Measurements from ENCODE around the gene LATS2. TPM values are rescaled to one million over a fixed set of nuclear protein-coding genes. Genes with fewer than 3 reads are reported as not detected.

The LATS2 gene
- total RNA-seq, 1 donor: 15.0 TPM

DNA sequence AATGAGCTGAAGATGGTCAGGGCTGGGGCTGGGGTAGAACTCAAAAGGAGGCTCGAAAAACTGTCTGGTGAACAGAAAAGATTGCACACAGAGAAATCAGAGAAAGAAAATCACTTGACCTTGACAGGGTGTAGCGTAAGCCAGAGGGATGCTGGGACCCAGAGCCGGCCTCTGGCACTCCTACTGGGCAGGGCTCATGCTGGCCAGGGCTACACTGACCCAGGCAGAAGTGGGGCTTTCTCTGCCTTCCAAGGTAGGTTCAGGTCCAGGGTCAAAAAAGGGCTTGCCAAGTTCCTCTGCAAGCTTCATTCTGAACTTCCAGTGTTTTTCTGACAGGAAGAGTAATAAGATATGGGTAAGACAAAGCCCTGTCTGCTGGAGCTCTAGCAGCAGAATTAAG lies 56.2 kb downstream of the LATS2 start:
- no peaks in the 10 kb centered on the region for H3K4me1 ChIP-seq (ENCODE audit: insufficient read depth, low read length)
- H3K27me3 ChIP-seq (ENCODE audit: insufficient read depth, low read length): no peaks in the 10 kb centered on the region
- no peaks in the 10 kb centered on the region for H3K9me3 ChIP-seq (ENCODE audit: low read depth, low read length)
- no peak overlapping the region for H3K4me3 ChIP-seq (ENCODE audit: low read length)

DNA sequence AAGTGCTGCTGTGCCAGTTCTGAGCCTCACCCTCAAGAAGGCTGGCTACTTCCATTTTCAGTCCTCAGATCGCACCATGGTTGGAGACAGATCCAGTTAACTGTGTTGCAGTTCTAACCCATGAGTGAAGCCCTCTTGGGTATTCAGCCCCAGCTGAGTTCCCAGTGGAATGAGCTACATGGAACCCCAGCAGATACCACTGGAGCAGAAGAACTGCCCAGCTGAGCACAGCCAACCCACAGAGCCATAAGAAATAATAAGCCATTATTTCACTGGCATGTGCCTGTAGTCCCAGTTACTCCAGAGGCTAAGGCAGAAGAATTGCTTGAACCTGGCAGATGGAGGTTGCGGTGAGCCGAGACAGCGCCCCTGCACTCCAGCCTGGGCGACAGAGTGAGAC lies 59.9 kb downstream of the LATS2 start:
- H3K27me3 ChIP-seq (ENCODE audit: insufficient read depth, low read length): no peaks in the 10 kb centered on the region
- no peaks in the 10 kb centered on the region for H3K4me1 ChIP-seq (ENCODE audit: insufficient read depth, low read length)
- no peak overlapping the region for H3K4me3 ChIP-seq (ENCODE audit: low read length)
- H3K9me3 ChIP-seq (ENCODE audit: low read depth, low read length): no peaks in the 10 kb centered on the region

DNA sequence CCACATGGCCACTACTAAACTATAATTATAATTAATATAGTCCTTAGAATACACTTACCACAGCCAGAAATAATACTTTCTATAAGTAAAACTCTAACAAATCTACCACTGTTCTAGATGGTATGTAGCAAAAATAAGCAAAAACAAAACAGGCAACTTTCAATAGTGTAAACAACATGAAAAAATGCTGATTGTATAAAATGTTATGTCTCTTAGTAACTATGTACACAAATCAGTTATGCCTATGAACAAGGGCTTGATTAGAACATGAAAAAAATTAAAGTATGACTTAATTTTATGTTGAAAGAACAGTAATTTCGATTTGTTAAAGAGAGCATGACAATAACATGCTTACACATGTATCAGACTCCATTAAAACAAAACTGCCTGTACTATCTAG lies 60.7 kb downstream of the LATS2 start:
- Histone ChIP-seq H3K4me3 (ENCODE audit: low read length) (no peak overlapping the region), H3K9me3 (ENCODE audit: low read depth, low read length) (no peaks in the 10 kb centered on the region), H3K4me1 (ENCODE audit: insufficient read depth, low read length) (no peaks in the 10 kb centered on the region), H3K27me3 (ENCODE audit: insufficient read depth, low read length) (no peaks in the 10 kb centered on the region)

DNA sequence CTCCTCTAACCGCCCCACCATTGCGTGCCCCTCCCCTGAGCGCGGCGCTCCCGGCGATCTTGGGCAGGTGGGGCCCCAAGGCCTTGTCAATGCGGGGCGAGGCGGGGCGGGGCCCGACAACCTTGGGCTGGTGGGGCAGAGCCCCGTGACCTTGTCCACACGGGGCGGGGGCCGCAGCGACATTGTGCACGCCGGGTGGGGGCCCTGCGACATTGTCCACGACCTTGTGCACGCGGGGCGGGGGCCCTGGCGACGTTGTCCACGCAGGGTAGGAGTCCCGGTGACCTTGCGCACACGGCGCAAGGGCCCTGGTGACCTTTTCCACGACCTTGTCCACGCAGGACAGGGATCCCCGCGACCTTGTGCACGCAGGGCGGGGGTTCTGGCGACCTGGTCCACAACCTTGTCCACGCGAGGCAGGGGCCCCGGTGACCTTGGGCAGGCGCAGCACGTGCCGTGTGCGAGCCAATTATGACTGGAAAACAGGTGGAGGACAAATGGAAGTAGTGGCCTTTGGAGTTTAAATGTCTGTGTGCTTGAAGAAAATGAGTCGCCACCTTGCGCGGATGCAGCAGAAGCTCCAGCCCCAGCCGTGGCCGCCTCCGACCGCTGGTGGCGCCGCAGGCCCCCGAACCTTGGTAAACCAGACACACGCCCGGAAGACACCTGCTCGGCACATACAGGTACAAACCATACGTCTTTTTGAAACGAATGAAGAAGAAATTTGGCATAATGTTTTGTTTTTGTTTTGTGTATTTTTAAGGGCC lies 62.6 kb downstream of the LATS2 start:
- Histone ChIP-seq H3K27me3 (ENCODE audit: insufficient read depth, low read length) (no peaks in the 10 kb centered on the region), H3K4me1 (ENCODE audit: insufficient read depth, low read length) (peaks cover 7% of the 10 kb centered on the region), H3K4me3 (ENCODE audit: low read length) (no peak overlapping the region), H3K9me3 (ENCODE audit: low read depth, low read length) (no peaks in the 10 kb centered on the region)

DNA sequence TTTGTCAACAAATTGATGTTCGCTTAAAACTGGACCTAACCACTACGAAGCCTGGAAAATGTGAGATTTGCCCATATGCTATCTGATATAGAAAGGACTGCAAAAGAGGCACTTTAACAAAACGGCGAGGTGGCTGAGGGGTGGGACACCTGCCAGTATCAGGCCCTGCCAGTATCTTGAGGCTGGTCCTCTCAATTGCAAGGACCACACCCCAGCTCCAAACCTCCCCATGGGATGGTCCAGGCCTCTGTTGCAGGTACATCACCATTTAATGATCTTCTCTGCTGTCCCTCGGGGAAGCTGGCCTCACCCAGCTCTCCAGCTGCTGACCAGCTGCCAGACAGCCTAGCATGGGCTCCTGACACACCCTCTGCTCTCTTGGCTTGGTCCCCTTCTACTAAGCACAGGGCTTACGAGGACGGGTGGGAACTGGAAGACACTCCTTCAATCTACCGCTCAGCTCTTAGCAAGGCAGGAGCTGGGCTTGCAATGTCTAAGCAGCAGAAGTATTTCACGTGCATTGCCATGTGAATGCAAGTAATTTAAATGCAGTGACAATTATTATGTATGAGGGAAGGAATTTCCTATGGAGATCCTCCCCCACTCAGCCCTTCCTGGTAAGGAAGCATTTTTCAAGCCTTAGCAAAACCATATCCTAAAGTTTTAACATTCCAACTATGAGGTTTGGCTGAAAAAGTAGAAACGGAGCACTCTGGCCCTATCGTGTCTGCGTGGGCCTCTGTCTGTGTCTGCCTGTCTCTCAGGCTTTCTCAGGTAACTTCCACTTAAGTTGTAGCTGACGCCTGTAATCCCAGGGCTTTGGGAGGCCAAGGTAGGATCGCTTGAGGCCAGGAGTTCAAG lies 63.9 kb downstream of the LATS2 start:
- no peaks in the 10 kb centered on the region for H3K27me3 ChIP-seq (ENCODE audit: insufficient read depth, low read length)
- no peaks in the 10 kb centered on the region for H3K9me3 ChIP-seq (ENCODE audit: low read depth, low read length)
- peaks cover 12% of the 10 kb centered on the region for H3K4me1 ChIP-seq (ENCODE audit: insufficient read depth, low read length)
- no peak overlapping the region for H3K4me3 ChIP-seq (ENCODE audit: low read length)

DNA sequence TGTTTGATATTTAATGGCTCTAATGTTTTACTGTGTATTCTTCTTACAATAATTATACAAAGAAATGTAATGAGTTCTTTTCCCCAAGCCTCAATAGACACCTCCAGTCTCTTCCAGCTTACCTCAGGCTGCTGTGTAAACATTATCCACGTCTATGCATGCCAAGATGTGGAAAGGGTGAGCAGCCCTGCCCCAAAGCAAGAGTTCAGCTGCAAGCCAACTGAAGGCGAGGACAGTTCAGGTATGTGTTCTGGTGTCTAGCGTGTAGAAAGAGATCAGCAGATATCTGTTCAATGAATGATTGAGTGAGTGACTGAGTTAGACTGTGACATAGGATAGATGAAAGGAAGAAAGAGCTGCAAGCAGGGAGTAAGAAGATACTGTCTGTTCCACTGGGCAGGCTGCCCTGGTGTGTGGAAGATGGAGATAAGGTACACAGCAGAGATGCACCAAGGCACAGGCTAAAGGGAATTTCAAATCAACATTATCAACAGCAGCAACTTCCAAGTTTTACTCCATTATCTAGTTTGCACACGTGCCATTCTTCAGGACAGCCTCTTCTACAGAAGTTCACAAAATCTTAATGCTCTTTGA lies 66.0 kb downstream of the LATS2 start:
- H3K4me3 ChIP-seq (ENCODE audit: low read length): no peak overlapping the region

DNA sequence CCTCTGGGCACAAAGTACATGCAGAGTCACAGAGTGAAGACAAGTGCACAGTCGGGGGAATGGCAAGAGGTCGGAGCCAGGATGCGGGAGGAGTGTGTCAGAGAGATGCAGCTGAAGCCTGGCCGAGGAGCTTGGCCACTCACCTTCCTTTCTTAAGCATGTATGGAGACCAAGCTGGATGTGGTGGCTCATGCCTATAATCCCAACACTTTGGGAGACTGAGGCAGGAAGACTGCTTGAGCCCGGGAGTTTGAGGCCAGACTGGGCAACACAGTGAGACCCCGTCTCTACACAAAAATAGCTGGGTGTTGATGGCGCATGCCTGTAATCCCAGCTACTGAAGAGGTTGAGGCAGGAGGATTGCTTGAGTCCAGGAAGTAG lies 67.0 kb downstream of the LATS2 start:
- H3K4me1 ChIP-seq (ENCODE audit: insufficient read depth, low read length): peaks cover 12% of the 10 kb centered on the region
- H3K4me3 ChIP-seq (ENCODE audit: low read length): no peak overlapping the region
- no peaks in the 10 kb centered on the region for H3K27me3 ChIP-seq (ENCODE audit: insufficient read depth, low read length)
- no peaks in the 10 kb centered on the region for H3K9me3 ChIP-seq (ENCODE audit: low read depth, low read length)

More for the DNA sequence above, 66.0 kb downstream of the LATS2 start:
- H3K9me3 ChIP-seq (ENCODE audit: low read depth, low read length): no peaks in the 10 kb centered on the region
- no peaks in the 10 kb centered on the region for H3K27me3 ChIP-seq (ENCODE audit: insufficient read depth, low read length)
- H3K4me1 ChIP-seq (ENCODE audit: insufficient read depth, low read length): peaks cover 12% of the 10 kb centered on the region

DNA sequence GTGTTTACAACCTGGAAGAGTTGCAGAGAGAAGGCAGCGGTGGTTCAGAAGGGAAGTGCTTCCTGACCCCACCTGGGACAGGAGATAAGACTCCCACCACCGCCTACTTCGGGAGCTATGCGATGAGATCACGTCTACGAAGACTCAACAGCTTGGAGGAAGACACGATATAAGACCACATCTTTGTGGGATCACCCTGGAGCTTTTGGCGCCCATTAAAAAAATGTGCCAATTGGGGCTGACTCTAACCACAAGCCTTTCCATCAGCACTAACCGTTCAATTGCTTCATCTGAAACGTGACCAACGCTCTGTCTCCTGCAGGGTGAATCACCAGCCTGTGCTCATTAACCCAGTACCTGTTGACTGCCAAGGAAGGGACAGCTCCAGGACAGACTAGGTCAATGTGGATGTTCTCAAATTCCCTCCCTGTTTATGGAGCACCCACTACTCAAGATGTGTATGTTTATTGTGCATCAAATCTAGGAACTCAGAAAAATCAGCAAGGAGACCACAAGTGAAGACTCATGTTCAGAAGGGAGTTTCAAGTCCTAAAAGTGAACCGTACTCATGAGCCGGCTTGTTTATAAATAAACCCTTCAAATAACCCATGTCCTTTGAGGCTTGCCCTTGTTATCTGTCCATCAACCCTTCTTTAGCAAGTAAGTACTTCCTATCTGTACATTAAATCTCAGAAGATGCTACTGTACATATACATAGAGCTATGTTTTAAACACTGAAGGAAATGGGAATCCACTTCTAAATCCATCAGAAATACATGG lies 67.5 kb downstream of the LATS2 start:
- H3K4me1 ChIP-seq (ENCODE audit: insufficient read depth, low read length): peaks cover 12% of the 10 kb centered on the region
- H3K9me3 ChIP-seq (ENCODE audit: low read depth, low read length): no peaks in the 10 kb centered on the region
- no peaks in the 10 kb centered on the region for H3K27me3 ChIP-seq (ENCODE audit: insufficient read depth, low read length)
- no peak overlapping the region for H3K4me3 ChIP-seq (ENCODE audit: low read length)

DNA sequence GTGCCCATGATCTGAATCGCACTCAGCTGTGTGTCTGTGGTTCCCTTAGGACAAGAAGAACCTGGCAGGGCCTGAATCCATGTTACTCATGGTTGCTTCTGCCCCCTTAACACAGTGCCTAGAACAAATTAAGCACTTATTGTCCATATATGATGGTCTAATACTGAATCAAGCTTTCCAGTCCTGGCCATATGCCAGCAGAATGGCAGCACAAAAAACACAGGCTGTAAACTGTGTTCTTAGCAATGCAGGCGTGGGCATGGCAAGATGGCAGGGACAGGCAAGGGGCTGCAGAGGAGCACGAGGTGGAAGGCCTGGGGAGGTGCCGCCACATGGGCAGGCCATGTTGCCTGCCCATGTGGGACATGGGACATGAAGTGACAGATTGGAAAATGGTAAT lies 68.2 kb downstream of the LATS2 start:
- Histone ChIP-seq H3K4me1 (ENCODE audit: insufficient read depth, low read length) (peaks cover 12% of the 10 kb centered on the region), H3K27me3 (ENCODE audit: insufficient read depth, low read length) (no peaks in the 10 kb centered on the region), H3K9me3 (ENCODE audit: low read depth, low read length) (no peaks in the 10 kb centered on the region), H3K4me3 (ENCODE audit: low read length) (no peak overlapping the region)

DNA sequence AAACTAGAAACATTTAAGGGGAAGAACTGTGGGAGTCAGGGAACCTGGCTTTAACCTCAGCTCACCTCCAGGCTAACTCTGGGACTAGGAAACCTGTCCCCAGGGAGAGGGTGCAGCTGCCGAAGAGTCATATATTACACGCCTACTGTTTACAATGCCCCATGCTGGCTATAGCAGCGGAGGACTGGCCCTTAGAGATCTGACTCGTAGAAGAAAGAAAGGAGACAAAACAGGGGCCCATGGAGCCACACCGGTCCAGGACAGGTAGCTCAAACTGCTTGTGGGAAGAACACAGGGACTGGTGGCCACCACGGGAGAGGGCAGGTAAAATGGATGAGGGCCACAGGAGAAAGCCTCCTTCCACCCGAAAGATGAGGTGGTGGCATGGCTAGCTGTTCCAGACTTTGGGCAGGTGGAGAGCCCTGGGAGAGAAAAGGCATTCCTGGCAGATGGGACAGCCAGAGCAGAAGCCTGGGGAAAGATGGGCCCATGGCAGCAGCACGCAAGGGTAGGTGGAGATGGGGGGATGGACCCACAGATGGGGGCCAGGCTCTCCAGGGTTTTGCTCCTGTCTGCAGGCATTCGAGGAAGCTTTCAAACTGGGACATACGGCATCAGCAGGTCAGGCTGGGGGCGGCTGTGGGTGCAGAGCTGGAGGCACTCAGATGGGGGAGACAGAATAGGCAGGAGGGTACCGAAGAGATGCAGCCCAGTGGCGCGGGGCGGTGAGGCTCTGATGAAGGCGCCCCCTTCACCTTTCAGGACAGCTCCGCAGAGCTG lies 69.5 kb downstream of the LATS2 start:
- Histone ChIP-seq H3K4me1 (ENCODE audit: insufficient read depth, low read length) (peaks cover 12% of the 10 kb centered on the region), H3K4me3 (ENCODE audit: low read length) (no peak overlapping the region), H3K9me3 (ENCODE audit: low read depth, low read length) (no peaks in the 10 kb centered on the region), H3K27me3 (ENCODE audit: insufficient read depth, low read length) (no peaks in the 10 kb centered on the region)

DNA sequence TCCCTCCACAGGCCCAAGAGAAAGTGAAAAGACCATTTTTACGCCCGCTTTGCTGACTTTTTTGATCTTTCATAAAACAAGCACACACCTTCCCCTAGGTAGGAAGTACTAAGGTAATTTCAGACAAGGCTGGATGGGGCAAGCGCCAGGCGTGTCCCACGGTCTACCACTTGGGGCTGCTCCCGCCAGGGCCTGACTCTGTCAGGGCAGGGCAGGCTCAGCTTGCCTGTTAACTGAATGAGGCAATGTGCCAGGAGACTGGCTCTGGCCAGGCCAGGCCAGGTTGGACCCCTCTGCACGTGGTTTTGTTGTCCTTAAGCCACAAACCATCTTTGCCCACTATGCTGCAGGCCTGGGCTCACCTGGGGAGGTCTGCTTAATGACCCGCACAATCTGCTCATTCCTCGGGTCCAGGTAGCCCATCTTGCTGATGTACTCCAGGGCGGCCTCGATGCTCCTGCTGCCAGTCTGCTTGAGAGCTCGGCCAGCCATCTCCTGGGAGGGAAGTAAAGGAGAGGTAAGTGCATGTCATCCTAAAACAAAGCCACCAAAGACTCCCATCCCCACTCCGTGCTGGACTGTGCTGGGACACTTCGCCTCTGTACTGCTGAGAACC lies 70.4 kb downstream of the LATS2 start:
- H3K4me3 ChIP-seq (ENCODE audit: low read length): no peak overlapping the region
- peaks cover 12% of the 10 kb centered on the region for H3K4me1 ChIP-seq (ENCODE audit: insufficient read depth, low read length)
- H3K9me3 ChIP-seq (ENCODE audit: low read depth, low read length): no peaks in the 10 kb centered on the region
- no peaks in the 10 kb centered on the region for H3K27me3 ChIP-seq (ENCODE audit: insufficient read depth, low read length)

DNA sequence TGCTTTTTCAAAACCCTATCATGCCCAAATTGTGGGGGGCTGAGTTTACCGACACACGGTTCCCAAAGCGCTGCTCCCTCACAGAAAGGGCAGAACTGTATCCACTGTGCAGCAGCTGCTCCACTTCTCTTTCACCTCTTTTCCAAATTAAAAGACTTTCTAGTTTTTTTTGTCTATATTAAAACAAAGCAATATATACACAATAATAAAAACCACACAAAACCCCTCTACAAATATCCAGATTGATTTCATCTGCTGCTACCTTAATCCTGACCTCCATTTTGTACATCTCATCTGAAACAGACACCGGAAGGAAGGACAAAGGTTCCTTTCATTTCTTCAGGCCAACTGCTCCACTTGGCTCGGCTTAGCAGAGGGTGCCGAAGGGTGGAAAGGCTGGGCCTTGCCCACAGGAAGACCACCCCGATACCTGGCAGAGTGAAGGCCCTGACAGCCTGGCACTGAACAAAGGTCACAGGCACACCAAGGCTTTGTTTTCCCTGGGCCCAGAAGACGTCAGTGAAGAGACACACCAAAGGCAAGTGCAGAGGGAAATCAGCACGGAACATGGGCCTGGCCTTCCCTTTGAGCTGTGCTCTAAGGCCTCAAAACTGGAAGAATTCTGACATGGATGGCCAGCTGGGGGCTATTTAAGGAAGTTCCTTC lies 71.6 kb downstream of the LATS2 start:
- H3K9me3 ChIP-seq (ENCODE audit: low read depth, low read length): no peaks in the 10 kb centered on the region
- H3K4me3 ChIP-seq (ENCODE audit: low read length): no peak overlapping the region
- H3K4me1 ChIP-seq (ENCODE audit: insufficient read depth, low read length): peaks cover 12% of the 10 kb centered on the region
- H3K27me3 ChIP-seq (ENCODE audit: insufficient read depth, low read length): no peaks in the 10 kb centered on the region

DNA sequence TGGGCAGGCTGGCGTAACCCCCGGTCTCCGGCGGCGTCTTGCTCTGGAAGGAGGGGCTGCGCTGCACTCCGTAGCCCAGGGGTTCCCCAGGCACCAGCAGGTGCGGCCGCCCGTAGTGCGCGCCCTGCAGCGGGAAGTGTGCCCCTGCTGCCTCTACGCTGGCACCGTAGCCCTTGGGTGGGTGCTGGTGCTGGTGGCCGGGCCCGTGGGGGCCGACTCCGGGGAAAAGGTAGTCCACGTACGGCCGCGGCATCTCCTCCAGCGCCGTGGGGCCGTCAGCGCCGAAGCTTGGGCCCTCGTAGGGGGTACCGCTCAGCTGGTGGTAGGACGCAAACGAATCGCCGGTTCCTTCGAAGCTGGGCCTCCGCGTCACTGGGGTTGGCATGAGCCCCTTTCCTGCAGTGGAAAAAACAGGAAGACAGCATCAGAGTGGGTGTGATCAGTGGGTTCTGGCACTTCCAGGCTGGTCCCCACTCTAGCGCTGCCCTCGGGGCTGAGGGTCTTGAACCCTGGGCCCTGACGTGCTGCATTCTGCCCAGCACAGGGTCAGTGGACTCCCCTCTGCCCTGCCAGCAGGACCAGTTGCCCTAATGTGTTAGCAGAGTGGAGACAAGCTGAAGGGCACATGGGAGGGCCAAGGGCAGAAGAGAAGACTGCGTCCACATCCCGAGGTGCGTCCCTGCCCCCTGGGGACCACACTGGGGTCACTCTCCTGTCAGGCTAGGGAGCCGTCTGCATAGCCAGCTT lies 72.3 kb downstream of the LATS2 start:
- no peak overlapping the region for H3K4me3 ChIP-seq (ENCODE audit: low read length)
- H3K9me3 ChIP-seq (ENCODE audit: low read depth, low read length): no peaks in the 10 kb centered on the region
- peaks cover 7% of the 10 kb centered on the region for H3K4me1 ChIP-seq (ENCODE audit: insufficient read depth, low read length)
- H3K27me3 ChIP-seq (ENCODE audit: insufficient read depth, low read length): no peaks in the 10 kb centered on the region
